Dermis microvascular lymphatic vessel endothelial cell (primary cell): Measurements from ENCODE around the gene GLUL. TPM values are rescaled to one million over a fixed set of nuclear protein-coding genes. Genes with fewer than 3 reads are reported as not detected.
A peak's percentile ranks its signal among the peaks of the same experiment; 100 is the strongest.

ENCODE experiments used
- DNase-seq, 2 donors: peaks; one replicate each; pipeline versions ENCODE4 v3.0.0 to v3.0.0-alpha.2; 2010; ENCODE audit warnings: low read depth in 2 of 2
- total RNA-seq: library from RNA; depleted of rRNA; stranded (reverse); fragments of >200 nt; gene quantifications from 2 replicates; pipeline ENCODE4 v1.2.1, GENCODE V29; 2014

The GLUL gene
- 312 and 484 TPM in 2 replicates for total RNA-seq

DNA sequence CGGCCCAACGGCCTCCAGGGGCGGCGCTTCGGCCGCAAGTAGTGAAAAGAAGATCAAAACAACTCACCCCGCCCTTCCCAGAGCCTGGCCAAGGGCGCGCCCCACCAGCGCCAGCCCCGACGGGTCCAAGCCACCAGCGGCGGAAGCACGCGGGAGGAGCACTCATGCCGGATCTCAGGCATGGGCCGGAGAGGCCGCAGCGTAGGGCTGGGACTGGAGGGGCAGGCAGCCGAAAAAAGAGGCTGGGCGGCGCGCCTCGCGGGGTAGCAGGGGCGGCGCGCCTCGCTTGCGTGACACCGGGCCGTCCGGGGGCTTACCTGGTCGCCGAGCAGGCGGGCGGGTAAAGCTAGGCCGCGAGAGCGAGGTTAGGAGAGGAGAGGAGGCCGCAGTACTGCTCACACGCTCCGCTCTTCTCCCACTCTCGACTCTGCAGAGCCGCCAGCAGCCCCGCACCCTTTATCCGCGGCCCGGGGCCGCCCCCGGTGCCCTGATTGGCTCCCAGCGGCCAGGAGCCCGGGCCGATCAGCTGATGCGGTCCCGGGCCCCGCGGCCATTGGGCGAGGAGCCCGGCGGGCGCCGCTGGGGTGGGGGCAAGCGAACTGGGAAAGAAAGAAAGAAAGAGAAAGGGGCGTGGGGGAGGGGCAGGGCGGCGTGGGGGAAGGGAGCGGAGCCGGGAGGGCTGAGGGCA, at the start of gene GLUL:
Gene GLUL (minus strand): TSS at position 429 of the 688 bp plus-strand sequence. CDS start 3,053 bp downstream, outside the sequence.
- DNase-seq: peak; percentile 82 to 94

DNA sequence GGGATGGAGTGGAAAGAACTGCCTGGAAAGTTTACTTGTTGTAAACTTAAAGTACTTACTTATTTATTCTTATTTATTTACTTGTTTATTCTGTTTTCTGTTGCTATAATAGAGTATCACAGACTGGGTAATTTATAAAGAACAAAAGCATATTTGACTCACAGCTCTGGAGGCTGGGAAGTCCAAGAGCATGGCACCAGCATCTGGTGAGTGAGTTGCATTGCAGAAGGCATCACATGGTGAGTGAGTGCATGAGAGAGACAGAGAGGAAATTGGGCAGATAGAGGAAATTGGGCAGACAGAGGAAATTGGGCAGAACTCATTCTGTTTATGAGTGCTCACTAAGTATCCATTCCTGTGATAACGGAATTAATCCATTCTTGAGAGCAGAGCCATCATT, 46.7 kb upstream of the GLUL start:
- DNase-seq: no peak

DNA sequence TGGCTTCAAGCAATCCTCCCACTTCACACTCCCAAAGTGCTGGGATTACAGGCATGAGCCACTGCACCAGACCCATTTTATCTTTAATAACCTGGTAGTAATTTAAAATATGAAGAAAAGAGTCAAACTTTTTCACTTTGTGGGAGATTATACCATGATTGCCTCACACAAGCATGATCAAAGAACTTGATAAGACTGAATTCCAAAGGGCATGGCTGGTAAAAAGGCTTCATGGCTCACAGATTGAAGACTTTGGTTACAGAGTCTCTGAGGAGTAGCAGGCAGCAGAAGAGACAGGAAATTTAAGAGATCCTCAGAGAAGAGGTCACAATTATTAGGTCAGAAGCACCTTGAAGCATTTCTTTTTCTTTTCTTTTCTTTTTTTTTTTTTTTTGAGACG, 42.0 kb upstream of the GLUL start:
- no peak for DNase-seq

DNA sequence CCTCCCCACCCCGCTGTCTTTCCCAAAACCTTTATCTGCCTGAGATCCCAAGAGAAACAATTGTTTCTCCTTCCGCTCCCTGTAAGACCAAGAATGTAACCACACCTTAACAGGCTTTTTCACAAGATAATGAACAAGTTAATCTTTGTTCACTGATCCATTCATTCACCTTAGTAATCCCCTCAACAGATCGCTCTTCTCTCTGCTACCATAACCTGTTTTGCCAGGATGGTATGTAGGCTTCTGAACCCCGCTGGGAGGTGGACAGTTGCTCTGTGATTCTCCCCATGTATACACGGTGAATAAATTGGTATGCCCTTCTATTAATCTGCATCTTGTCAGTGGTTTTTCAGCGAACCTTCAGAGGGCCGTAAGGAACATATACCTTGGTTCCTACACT, 39.7 kb upstream of the GLUL start:
- DNase-seq: no peak

DNA sequence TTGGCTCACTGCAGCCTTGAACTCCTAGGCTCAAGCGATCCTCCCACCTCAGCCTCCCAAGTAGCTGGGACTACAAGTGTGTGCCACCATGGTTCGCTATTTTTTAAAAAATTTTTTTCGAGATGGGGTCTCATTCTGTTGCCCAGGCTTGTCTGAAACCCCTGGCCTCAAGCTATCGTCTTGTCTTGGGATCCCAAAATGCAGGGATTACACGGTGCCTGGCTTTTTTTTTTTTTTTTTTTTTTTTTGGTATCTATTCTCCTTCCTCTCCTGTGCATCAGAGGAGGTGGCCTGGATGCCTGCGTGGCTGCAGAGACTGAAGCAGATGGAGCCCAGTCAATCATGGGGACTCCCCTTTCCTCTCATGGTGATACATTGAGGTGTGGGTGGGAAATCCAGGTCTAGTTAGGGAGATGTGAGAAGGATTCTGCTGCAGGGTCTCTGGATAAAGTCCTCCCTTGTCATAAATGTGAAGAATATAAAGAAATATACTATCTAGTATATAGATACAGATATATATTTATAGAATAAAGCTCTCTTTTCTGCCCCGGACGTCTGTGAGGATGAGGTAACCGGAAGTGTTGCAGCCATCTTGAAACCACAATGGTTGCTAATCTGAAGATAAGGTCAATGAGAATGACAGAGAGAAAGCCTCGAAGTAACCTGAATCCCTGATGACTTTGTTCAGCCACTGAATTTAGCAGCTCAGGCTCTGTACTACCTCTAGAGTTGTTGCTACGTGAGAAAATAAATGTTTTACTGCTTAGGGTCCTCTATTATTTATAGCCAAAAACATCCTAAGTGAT, 38.9 kb upstream of the GLUL start:
- DNase-seq: no peak

DNA sequence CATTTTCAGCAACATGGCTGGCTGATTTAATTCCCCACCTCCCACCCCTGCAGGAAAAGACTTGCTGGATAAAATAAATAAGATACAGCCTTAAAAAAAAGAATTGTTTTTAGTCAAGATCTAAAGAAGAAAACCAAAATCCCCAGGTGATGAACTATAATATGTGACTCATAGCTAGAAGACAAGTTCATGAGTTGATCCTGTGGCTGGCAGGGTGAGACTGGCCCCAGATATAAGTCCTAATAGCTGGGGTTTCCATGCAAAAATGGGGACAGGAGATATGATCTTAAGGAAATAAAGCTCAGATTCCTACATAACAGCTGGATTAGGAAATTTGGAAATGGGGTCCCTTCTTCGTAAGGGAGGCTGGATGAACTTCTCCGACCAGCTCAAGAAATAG, 36.5 kb upstream of the GLUL start:
- no peak for DNase-seq

DNA sequence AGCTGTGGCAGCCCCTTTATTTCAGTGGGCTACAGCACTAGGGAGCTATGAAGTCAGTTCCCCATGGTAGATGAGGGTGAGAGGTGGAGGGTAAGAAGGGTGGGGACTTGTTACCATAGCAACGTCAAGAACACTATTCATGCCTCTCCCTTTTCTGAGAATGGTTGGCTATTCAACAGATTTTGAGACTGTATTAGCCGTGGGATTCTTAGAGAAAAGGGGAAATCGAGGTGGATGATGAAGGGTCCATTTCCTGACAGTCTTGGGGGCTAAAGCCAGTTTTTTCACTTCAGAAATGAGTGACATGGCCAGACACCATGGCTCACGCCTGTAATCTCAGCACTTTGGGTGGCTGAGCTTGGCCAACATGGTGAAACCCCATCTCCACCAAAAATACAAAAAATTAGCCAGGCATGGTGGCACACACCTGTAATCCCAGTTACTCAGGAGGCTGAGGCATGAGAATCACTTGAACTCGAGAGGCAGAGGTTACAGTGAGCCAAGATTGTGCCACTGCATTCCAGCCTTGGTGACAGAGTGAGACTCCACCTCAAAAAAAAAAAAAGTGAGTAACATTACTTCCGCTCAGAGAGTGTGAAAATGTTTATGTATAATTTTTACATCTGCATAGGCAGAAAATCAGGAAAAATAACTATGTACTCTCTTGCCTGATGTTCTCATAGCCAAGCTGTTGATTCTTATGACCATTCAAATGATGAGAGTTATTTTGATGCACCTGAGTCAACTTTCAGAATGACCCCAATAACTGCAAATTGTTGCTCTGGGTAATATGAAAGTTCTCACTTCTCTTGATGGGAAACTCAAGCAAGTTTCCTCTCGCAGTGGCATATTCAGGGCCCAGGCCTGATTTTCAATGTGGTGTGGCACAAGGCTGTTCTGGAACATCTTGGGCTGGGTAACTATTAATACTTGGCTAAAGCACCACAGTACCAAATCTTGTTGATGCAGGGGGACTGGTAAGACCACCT, 35.1 kb upstream of the GLUL start:
- DNase-seq: no peak

DNA sequence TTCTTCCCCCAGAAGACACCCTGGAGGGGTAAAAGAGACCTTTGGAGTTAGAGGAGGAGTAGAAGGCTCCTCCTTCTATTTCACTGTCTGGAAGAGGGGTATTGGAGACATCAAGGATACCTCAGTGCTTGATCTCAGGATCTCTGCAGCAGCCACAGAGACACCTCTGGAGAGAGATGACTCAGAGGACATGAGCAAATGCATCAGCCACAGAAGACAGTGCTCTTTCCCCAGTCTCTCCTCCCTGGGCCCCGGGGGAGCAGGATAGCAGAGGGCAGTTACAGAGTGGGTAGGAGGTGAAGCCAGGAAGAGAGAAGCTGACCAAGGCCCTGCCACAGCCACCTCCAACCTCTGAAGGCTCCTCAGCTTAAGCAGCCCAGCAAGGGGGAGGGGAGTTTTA, 24.2 kb upstream of the GLUL start:
- no peak for DNase-seq

DNA sequence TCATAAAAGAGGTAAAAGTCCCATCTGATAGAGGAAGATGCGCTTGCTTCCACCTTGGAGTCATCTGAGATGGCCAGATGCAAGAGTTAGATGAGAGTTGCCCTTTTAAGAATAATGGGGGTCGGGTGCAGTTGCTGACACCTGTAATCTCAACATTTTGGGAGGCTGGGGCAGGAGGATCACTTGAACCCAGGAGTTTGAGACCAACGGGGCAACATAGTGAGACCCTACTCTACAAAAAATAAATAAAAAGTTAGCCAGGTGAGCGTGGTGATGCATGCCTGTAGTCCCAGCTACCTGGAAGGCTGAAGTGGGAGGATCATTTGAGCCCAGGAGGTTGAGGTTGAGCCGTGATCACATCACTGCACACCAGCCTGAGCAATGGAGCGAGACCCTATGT, 22.4 kb upstream of the GLUL start:
- DNase-seq: no peak

DNA sequence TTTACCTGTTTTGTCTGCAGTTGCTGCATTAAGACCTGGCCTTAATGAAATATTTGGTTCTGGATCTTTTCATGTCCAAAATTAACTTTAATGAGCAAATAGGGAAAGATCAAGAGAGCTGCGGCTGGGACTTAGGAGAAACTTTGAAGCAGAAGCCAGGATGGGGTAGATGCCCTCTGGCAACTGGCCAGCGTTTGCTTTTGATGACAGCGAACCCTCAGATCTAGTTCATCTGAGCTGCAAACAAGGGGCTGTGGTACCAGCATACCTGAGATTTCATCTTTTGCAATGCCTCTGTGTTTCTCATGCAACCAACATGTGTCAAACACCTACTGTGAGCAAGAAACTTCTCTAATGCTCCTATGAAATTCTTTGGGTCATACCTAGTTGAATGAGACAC, 21.9 kb upstream of the GLUL start:
- no peak for DNase-seq

DNA sequence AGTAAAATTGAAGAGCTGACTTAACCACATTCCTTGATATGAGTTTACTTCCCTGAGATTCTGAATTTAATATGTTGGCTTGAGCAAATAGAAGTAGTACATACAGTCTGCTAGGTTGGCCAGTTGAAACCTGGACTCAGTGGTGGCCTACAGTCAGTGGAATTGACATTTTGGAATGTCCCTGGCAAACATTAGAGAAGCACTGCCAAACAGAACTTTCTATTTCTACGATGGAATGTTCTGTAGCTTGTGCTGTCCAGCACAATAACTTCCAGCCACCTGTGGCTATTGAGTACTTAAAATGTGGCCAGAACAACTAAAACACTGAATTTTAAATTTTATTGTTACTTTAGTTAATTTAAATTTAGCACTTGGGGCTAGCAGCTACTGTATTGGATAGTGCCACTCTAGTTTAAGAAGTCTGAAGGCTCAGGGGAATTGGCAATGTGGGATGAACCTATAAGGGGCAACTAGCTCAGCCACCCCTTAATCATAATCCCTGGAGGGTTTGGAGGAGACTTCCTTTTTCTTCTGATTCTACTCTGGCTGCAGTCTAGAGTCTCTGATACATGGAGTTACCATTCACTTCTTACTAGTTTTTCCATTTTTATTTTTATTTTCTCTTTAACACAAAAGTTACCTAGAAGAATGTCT, 19.2 kb upstream of the GLUL start:
- no peak for DNase-seq

DNA sequence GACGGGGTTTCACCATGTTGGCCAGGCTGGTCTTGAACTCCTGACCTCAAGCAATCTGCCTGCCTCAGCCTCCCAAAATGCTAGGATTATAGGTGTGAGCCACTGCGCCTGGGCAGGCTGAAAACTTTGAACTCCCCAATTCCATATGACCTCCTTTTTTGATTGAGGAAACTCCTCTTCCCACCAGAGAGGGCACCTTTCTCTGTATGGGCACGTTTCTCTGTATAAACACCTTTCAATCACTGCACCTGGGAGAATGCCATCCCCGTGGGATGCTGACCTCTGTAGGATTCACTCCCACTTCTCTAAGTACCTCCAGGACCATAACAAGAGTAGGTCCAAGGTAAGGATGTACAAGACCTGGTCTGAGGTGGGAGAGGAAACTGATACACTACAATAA, 18.5 kb upstream of the GLUL start:
- no peak for DNase-seq

DNA sequence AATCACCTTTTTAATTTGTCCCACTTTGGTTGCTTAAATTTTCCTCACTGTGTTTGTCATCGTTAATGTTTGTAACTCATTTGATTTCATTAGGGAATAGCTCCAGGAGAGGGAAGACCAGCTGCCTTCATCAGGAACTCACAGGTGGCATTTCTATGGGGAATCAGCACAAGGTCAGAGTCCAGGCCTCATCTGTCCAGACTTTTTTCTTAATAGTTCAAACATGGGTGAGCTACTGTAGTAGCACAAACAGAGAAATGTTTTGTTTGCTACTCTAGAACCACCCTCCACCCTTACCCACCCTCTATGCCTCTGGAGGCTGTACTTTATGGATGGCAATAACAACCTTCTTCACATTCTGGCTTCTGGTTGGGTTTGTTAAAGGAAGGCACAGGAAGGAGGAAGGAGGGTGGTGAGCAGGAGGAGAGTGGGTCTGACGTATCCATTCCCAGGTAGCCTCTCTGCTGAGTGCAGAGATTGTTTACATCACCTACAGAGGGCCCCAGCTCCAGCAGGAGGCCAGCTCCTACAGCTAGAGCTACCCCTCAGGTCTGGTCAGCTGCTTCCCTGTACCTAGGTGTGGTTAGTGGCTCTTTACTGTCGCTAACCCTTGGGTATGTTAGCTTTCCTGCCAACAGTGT, 17.0 kb upstream of the GLUL start:
- DNase-seq: no peak

DNA sequence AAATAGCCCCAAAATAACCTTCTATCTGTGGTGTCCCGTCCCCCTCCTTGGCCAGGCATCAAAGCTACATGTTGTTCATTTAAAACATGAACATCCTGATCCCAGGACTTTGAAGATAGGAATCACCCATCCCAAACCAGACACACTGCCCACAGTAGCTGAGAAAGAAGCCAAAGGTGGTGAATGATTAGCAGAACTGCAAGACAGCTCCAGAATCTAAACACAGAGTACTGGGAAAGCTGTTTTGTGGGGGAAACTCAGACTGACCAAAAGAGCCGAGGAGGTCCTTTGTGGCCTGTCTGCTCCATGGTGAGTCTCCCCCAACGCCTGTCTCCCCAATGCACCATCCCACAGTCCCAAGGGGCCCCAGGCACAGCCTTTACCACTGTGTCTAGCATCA, 16.1 kb upstream of the GLUL start:
- no peak for DNase-seq

DNA sequence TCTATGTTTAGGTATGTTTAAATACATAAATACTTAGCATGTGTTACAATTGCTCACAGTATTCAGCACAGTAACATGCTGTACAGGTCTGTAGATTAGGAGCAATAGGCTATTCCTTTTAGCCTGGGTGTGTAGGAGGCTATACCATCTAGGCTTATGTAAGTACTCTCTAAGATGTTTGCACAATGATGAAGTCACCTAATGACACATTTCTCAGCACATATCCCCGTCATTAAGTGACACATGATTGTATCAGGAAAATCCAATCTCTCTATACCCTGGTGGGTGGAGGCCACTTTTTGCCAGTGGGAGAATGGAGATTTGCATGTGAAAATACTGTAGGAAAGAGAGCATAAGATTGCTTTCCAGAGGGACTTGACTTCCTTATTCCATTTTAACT, 14.4 kb upstream of the GLUL start:
- no peak for DNase-seq

DNA sequence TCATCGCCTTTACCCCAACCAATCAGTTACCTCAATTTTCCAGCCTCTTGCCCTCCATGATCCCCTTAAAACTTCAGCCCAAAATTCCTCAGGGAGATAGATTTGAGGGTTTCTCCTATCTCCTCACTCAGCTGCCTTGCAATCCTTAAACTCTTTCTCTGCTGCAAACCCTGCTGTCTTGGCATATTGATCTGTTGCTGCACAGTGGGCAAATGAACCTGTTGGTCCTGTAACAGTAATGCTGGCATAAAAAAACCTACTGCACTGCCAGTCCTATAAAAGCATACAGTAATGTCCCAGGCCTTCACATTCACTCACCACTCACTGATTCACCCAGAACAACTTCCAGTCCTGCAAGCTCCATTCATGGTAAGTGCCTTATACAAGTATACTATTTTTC, 14.0 kb upstream of the GLUL start:
- no peak for DNase-seq

DNA sequence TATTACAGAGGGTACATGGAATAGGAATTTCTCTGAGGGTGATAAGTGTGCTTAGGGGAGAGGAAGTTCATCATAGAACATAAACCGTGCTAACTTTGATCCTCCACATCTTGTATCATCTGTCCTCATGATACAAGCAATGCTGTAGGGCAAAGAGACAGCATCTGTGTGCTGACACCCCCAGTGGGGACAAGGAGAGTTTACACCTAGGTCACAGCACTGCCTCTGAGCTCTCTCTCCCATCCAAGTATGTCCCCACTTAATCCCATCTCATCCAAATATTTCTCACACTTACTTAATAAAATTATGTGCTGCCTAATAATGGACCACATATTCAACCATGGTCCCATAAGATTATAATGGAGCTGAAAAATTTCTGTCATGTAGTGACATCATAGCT, 13.2 kb upstream of the GLUL start:
- DNase-seq: no peak

DNA sequence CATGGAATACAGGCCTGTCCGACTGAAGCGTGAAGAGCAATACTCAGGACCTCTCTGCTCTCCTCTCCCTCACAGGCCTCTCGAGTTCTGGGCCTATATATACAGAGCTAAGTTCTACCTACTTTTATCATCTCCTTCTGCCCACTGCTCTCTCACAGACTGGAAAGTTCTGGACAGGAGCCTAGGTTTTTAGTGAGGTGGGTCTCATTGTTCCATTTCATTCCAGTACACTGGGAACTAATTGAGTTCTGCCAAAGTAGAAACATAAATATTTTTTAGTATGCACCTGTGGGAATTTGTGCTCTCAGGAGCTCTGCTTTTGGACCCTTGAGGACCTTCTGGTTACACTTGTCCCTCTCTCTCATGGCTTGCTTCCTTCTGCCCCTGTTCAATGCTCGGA, 9.0 kb upstream of the GLUL start, which contains the start of gene TEDDM1:
Gene TEDDM1 (minus strand): TSS at position 101 of the 400 bp plus-strand sequence. CDS start 182 bp downstream, outside the sequence.
- no peak for DNase-seq

DNA sequence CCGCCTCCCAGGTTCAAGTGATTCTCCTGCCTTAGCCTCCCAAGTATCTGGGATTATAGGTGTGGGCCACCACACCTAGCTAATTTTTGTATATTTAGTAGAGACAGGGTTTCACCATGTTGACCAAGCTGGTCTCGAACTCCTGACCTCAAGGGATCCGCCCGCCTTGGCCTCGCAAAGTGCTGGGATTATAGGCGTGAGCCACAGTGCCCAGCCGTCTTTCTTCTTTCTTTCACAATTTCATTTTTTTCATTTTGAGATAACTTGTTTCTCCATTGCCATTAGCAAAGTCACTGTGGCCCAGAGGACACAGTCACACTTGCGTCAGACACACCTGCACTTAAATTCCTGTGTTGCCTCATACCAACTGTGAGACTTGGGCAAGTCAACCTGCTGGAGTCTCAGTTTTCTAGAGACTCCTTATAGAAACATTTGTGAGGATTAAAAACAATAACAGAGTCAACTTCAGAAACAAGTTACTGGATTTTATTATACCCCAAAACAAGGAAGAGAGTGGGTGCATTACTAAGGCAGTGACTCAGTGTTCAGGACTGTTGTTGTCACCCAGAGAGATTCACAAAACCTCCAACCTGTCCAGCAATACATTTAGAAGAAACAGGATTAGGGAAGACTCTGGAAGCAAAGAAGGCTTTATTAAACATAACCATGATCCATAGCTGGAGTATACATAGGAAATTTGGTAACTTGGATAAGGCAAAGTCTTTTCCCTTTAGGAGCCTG, 6.2 kb upstream of the GLUL start:
- DNase-seq: no peak

DNA sequence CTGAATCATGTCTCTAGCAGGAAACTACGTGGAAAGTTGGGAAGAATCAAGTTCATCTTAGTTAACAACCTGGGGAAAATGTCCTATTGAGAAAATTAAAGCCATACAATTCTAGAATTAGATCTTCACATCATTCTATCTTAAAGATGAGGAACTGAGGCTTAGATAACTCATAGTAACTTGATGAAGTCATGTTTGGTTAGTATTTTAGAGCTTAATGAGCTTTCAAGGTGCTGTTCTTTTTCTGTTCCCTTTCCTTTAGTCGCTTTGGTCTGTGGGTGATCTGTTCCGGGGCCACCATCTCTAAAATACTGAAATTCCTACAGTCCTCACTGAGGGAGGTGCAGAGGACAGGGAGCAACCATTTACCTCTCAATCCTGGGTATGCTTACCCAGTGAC, 4.3 kb upstream of the GLUL start:
- no peak for DNase-seq
